ENCODE measurements around the gene TRPC4AP.

Gene TRPC4AP

DNA sequence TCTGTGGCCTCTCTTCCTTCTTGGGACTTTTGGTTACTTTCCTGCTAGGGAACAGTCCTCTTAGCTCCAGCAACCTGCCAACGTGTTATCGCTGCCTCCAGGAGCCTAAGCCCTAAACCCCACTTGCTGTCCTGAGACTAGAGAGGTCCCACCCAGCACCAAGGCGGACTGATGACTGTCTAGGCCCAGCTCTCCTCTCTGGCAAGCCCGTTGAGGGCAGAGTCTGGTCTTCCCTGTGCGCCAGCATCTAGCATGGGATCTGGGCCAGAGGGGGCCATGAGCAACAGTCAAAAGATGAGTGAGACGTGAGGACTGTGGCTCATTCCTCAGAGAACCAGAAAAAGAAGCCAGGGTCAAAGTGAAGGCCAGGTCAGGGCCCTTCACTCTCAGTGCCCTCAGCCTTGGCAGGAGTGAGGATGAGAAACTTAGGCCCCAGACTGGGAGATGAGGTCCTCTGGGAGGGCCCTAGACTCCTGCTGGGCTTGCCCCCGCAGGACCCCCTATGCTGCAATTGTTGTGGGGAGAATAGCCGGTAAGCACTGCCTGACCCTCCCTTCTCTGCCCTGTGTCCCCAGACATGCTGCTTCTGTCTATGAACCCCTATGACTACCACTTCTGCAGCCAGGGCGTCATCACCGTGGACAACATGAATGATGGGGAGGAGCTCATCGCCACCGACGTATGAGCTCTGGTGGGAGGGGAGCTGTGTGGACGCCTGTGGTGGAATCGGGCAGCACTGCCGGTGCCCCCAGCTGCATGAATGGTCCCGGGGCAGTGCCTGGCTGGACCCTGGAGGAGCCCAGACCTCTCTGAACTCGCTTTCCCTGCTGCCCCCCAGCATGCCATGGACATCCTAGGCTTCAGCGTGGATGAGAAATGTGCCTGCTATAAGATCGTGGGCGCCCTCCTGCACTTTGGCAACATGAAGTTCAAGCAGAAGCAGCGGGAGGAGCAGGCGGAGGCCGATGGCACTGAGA is 106.0 kb downstream of the TRPC4AP start:
- no peak for DNase-seq (ENCODE audit: low read depth)

DNA sequence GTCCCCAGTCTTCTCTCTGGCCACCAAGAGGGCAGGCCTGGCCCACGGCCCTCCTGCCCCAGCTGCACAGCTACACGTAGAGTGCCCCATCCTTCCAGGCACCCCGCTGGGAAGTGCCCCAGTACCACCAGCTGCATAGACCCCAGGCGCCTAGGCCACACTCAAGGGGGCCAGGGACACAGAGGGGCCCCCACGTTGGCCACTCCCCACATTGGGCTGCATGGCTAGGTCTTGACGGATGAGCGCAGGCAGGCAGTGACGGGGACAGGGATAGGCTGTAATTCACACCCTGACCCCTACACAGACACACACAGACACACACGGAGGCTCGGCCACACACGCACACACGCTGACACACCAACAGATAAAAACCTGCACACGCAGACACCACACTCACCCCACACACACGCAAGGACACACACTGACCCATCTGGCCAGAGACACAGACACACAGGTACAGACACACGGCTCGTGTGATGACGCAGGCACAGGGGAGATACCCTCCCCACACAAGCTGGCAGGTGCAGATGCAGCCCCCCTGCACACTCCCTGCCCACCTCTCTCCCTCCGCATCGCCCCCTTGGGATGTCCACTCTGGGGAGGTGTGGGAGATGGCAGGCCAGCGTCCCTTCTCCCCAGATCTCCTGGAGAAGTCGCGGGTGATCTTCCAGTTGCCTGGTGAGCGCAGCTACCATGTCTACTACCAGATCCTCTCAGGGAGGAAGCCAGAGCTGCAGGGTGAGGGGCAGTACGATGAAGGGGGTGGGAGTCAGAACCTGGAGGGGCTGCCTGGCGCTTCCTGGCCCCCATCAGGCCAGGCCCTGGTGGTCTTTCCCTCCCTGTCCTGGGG is 106.9 kb downstream of the TRPC4AP start:
- DNase-seq (ENCODE audit: low read depth): no peak

DNA sequence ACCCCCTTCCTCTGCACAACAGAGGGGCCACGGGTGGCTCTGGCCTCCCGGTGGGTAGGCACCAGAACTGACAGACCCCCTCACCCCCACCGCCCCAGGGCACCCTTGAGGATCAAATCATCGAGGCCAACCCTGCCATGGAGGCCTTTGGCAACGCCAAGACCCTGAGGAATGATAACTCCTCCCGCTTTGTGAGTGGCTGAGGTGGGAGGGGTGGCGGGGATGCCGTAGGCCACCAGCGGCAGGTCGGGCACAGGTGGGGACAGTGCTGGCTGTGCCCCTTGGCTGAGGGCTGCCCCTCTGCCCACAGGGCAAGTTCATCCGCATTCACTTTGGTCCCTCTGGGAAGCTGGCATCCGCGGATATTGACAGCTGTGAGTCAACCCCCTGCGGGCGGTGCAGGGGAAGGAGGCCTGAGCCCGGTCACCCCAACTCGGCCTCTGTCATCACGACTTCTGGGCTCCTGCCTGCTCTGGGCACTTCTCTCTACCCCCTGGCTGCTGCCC is 107.8 kb downstream of the TRPC4AP start:
- DNase-seq (ENCODE audit: low read depth): no peak

DNA sequence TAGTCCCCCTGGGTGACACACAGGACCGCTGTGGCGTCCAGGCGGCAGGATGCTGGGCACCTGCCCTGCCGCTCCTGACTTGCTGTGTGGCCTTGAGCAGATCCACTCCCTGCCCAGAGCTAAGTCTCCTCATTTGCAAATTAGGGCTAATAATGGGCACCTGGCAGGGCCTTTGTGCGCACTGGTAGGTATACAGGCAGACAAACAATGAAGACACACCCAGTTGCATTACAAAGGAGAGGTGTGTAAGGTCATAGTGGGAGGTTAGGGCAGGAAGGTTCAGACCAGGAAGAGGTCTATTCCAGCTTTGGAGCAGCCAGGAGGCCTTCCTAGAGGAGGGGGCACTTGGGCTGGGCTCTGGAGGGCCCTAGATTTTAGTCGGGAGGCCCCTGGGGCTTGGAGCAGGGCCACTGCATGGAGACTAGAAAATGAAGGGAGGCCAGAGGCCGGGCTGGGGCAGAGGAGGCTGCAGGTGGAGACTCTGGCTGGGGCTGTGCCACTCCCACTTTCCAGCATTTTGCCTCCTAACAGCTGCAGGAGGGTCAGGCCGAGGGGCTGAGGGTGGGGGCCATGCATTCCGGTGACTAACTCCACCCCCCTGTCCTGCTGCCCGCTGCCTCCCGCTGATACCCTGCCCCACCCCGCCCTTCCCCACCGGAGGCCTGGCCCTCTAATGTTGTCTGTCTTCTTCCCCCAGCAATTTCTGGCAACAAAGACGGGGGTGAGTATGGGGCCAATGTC is 108.4 kb downstream of the TRPC4AP start:
- DNase-seq (ENCODE audit: low read depth): no peak

DNA sequence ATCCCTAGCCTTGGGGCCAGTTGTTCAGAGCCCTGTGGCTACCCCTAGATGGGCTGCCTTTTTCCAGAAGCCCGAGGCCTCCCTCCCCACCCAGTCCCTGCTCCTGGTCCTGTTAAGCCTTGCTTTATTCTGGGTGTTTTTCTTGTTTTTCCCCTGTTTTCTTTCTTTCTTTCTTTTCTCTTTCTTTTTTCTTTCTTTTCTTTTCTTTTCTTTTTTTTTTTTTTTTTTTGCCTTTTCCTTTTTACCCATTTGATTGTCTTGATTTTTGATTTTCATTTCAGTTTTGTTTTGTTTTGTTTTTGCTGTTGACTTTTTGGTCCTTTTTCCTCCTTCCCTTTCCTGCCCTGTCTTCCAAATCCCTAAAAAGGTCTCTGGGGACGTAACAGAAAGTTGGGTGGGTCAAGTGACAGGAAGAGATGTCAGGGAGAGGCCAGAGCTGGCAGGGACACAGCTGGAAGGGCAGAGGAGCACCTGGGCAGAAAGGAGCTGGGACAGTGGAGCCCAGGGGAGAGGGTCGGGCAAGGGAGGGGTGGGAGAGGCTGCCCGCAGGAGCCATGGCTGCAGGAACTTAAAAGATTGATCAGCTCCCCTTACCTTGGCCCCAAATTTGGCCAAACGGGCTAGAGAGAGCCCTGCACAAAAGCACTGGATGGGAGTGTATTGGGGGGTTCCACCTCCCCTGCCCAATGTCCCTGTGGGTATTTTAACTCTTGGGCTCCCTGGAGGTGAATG is 109.4 kb downstream of the TRPC4AP start:
- no peak for DNase-seq (ENCODE audit: low read depth)

DNA sequence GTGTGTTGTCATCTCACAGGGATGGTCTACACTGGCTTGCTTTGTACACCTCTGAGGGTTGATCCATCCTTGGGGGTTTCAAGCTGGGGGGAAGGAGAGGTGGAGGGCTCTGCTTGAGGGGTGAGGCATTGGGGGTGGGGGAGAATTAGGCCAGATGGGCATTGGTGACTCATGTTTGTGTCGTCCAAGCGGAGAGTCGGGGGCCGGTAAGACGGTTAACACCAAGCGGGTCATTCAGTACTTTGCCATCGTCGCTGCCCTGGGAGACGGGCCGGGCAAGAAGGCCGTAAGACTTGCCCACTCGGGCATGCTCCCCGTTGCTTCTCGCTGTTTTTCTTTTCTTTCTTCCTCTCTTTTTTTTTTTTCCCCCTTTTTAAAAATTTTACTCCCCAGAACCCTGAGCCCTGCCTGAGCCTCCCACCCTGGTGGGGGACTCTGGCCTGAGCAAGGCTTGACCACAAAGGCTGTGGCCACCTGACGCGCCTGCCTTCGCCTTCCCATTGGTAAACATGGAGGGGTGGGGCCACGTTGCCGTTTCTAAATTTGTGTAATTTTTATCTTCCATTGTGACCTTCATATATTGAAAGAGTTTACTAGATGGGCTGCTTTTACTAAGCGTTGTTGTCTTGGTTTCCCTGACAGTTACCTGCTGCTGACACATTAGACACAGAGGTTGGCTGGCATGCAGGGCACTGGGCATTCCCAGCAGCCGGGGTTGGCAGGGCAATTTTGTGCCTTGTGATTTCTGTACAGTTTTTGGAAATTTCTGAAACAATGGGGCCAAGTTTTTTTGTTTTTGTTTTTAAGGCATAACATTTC is 110.1 kb downstream of the TRPC4AP start:
- DNase-seq (ENCODE audit: low read depth): no peak

DNA sequence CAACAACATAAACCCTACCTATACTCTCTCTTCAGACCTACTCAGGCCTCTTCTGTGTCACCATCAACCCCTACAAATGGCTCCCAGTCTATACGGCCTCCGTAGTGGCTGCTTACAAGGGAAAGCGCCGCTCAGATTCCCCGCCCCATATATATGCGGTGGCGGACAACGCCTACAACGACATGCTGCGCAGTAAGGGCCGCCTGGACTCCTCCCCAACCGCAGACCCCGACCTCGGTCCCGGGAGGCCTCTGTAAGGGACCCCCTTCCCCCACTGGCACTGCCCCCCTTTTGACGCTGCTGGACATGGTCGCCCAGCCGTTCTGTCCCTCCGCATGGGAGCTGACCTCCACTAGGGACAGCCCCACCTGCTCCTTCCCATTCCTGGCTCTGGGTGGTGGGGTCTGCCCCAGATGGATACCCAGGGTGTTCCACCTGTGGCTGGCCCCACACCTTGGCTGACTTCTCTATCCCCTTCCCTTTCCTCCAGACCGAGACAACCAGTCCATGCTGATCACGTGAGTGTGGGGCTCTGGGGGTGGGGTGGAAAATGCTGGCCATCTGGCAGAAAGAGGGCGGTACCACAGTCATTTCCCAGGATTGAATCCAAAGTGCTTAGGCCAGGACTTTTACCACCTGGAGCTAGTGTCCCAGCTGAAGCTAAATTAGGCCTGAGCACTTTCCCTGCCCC is 111.9 kb downstream of the TRPC4AP start:
- DNase-seq (ENCODE audit: low read depth): no peak

DNA sequence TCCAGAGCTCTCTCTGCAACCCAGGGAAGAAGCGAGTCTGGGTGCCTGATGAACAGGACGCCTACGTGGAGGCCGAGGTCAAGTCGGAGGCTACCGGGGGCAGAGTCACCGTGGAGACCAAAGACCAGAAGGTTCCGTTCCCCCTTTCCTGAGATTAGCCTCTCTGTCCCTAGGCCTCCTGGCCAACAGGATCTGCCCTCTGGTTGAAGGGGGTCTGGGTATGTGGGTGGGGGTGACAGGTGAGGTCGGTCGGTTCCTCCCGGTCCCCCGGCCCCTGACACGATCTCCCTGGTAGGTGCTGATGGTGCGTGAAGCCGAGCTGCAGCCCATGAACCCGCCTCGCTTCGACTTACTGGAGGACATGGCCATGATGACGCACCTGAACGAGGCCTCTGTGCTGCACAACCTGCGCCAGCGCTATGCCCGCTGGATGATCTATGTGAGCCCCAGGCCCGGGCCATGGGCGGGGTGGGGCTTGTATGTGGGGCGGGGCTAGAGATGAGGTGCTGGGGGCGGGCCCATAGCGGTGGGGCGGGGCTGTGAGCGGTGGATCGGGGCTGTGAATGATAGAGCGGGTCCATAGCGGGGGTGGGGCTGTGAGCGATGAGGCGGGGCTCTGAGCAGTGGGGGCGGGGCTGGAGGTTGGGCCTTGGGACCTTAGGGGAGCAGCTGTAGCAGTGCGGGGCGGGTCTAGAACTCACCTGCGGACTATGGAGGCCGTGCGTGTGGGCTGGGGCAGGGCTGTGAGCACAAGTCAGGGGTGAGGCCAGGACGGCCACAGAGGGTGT is 113.0 kb downstream of the TRPC4AP start:
- no peak for DNase-seq (ENCODE audit: low read depth)

DNA sequence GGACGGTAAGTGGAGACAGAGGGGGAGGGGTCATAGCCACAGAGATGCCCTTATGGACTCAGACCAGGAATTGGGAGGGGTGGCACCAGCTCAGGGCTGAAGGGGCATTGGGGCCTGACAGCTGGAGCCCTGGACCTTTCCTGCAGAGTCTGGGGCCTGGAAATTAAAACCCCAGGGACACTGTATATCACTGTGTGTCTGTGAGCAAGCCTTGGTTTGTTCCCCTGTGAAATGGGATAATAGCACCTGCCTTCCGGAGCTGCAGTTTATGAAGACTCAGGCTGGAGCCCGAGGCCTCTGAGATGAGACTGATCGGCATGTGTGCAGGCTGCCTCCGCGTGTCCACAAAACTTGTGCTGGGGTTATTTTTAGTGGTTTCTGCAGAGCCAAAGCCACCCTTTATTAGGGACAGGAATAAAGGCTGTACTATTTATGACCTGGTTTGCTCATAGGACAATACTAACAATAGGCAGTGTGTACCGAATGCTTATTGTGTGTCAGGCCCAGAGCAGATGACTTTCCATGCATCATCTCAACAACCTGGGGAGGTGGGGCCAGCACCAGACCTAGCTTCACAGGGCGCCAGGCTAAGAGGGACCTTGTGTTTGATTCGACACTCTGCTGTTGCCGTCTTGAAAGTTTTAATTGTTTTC is 114.4 kb downstream of the TRPC4AP start:
- DNase-seq (ENCODE audit: low read depth): no peak

DNA sequence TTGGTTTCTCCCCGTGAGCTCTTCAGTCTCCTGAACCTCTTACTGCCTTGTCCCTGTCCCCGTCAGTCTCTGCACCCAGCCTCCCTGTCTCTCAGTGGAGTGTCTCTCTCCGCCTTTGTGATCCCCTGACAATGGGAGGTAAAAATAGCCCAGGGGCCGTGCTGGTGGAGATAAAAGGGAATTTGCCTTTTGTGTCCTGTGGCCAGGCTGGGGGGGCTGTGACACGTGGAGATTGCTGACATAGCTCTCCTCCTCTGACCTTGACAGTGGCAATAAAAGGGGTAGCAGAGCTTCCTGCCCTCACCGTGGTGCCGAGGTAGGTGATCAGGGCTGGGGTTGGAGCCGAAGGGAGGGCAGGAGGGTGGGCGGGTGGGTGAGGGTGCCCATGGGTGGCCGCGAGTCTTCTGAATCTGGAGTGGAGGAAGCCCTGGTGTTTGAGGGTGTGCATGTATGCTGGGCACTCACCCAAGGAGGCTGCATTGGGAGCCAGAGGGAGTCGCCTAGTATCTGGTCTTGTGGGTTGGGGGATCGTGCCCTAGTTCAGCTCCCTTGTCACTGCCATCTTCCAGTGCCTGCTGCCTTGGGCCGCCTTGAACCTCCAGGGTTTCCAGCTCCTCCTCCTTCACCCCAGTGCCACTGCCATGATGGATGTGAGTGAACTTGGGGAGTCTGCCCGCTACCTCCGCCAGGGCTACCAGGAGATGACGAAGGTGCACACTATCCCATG is 115.1 kb downstream of the TRPC4AP start:
- DNase-seq (ENCODE audit: low read depth): no peak

DNA sequence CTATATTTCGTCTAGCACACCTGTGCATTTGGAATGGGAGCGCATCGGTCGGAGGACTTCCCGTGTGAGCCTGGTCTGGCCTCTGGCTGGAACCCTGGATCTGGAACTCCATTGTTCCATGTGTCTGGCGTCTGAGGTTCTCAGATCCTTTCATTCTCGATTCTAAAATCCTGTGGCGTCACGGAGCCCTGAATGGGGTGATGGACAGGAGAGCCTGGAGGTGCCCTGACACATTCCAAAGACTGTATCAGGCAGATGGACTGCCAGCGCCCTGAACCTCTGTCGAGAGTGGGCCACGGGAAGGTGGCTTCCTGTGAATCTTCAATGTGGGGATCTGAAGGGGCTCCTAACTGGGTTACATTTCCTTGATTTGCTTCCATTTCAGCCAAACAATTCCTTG is 116.3 kb downstream of the TRPC4AP start:
- no peak for DNase-seq (ENCODE audit: low read depth)

DNA sequence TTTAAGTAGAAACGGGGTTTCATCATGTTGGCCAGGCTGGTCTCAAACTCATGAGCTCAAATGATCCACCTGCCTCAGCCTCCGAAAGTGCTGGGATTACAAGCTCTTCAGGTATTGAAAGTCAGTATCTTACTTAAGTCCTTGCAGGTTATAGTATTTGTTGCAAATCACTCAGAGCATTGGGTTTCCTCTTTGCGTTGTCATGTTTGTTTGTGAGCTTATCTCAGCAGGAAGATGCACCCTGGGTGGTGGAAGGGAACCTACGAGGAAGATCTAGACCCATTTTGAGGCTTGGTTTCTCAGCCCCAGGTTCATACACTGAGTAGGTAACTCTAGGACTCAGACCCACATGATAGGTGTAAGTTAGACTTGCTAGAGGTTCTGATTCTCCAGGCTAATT is 118.4 kb downstream of the TRPC4AP start:
- no peak for DNase-seq (ENCODE audit: low read depth)

DNA sequence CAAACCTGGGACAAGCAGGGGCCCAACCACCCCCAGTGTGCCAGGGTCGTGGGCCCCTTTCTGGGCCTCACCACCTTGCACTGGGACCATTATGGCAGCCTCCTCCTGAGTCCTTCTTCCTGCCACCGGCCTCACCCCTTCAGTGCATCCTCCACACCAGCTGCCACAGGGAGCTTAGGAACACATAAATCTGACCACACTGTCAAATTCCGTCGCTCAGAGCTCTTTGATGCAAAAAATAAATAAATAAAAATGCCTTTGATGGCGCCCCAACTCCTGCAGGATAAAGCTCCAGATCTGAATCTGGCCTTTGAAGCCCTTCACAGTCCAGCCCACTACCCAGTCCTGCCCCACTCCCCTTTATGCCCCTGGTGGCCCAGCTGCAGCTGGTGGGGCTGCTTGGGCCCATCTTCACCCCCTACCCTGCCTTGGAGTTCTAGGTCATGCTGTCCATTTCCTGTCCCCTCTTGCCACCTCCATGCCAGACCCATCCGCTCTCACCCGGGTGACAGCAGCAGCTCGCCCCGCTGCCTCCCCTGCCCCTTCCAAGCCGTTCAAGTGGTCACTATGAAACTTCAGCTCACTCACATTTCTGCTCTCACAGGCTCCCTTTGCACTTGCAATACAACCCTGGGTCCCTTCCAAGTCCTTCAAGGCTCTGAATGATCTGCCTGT is 120.9 kb downstream of the TRPC4AP start:
- DNase-seq (ENCODE audit: low read depth): no peak

DNA sequence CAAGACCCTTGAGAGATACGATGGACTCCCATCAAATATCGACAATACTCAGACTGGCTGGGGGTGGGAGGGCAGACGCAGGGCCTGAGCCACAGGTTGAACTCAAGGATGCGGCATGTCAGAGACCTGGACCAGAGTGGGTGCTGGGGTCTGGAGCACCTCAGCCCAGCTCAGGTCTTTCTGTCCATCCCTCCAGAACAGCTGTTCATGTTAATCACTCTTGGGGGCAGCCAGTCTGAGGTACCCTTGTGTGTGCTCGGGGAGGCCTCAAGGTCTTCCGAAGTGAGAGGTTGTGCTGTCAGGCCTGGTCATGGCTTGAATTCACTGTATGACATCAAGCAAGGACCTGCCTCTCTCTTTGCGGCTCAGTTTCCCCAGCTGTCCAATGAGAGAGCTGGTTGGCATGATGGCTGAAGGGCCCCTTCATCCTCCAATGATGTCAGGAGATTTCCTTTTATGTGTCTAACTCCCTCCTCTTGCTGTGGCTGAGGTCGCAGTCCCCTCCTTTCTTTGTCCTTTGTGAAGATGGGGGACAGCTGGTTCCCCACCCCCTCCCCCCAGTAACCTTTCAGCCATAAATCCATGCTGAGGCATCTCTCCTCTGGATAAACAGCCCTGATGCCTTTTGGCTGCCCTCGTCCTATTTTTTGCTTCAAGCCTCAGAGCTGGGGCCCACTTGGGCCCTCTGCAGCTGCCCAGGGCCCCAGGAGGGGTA is 121.6 kb downstream of the TRPC4AP start:
- DNase-seq (ENCODE audit: low read depth): no peak

DNA sequence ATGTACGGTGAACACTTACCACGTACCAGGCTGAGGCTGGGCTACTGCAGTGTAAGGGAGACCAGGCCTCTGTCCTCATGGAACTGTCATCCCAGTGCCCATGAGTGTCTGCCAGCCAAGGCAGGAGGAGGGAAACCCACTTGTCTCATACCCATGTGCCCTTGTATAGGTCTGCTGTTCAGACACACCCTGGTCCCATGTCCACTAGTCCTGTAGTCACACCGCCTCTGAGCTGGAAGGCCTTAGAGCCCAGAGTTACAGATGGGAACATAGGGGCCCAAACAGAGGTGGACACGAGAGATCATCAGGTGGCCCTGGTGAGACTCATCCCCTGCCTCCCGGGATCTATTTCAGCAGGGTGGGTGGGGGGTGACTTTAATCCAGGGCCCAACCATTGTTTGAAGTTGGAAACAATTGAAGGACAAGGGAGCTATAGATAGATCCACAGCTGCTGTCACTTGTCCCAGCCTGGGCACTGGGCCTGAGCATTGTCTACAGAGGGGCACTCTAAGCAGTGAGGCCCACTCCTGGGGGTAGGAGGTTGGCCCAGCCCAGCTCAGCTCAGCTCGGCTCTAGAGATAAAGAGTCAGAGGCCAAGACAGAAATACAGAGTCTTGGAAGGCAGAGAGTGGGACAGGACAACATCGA is 122.3 kb downstream of the TRPC4AP start:
- no peak for DNase-seq (ENCODE audit: low read depth)

All from fibroblast of gingiva (primary cell).